CD4-positive, alpha-beta T cell treated with Interleukin-6 at 100 ng/mL for 8 hours (primary cell): ENCODE results near the gene KCNJ5.
A peak's percentile ranks its signal among the peaks of the same experiment; 100 is the strongest.

Source experiments
- DNase-seq: peaks from one replicate; pipeline ENCODE4 v3.0.0-alpha.2; 2020; ENCODE audit warnings: mixed read lengths, low spot score

The KCNJ5 gene

GRCh38 chr11:128890543-128891368, at the start of gene KCNJ5:
KCNJ5 (plus strand) TSS chr11:128891356; CDS start chr11:128911274, 19,918 bp downstream.
- no peak for DNase-seq

- DNase-seq = no peak
Observed at GRCh38 chr11:128841461-128842072, 49.6 kb upstream of the KCNJ5 start.

GRCh38 chr11:128843198-128843785, 47.9 kb upstream of the KCNJ5 start:
- DNase-seq = no peak

GRCh38 chr11:128845334-128845780, 45.8 kb upstream of the KCNJ5 start:
- peak; percentile 39 for DNase-seq

GRCh38 chr11:128846985-128847384, 44.2 kb upstream of the KCNJ5 start:
- no peak for DNase-seq

- DNase-seq = peak; percentile 51
Observed at GRCh38 chr11:128848815-128849455, 42.2 kb upstream of the KCNJ5 start.

GRCh38 chr11:128852327-128853023, 38.7 kb upstream of the KCNJ5 start:
- DNase-seq = no peak

- DNase-seq = no peak
Observed at GRCh38 chr11:128853559-128853958, 37.6 kb upstream of the KCNJ5 start.

- no peak for DNase-seq
Observed at GRCh38 chr11:128854841-128855240, 36.3 kb upstream of the KCNJ5 start.

- DNase-seq = no peak
Observed at GRCh38 chr11:128856241-128856640, 34.9 kb upstream of the KCNJ5 start.

- DNase-seq = no peak
Observed at GRCh38 chr11:128857341-128857740, 33.8 kb upstream of the KCNJ5 start.

- DNase-seq = peak; percentile 71
Observed at GRCh38 chr11:128859563-128860441, 31.4 kb upstream of the KCNJ5 start.

GRCh38 chr11:128860571-128861361, 30.4 kb upstream of the KCNJ5 start:
- no peak for DNase-seq

- DNase-seq = no peak
Observed at GRCh38 chr11:128862406-128862805, 28.8 kb upstream of the KCNJ5 start.

- no peak for DNase-seq
Observed at GRCh38 chr11:128862908-128863660, 28.1 kb upstream of the KCNJ5 start.

- DNase-seq = no peak
Observed at GRCh38 chr11:128865490-128865889, 25.7 kb upstream of the KCNJ5 start.

GRCh38 chr11:128867277-128867676, 23.9 kb upstream of the KCNJ5 start, which contains the start of gene KCNJ1:
KCNJ1 (minus strand) TSS chr11:128867296; CDS start chr11:128840243, 27,053 bp downstream.
- no peak for DNase-seq

GRCh38 chr11:128868841-128869671, 22.1 kb upstream of the KCNJ5 start:
- no peak for DNase-seq
